AG09319 (cell line): ENCODE measurements around the gene PTPRD.

Experiments used
- DNase-seq: peaks from one replicate; pipeline ENCODE4 v3.0.0-alpha.2; 2010; ENCODE audit warnings: low read depth; ENCODE audit errors: extremely low read depth
- CTCF ChIP-seq: IDR thresholded peaks from 2 replicates; pipeline ENCODE4 v1.5.1; 2011; ENCODE audit warnings: low read depth, mild to moderate bottlenecking, inconsistent platforms, low read length, moderate library complexity

Gene PTPRD

GRCh38 chr9:10236161-10236560 lies 376.6 kb downstream of the PTPRD start:
- no peak for DNase-seq
- no peak for TF ChIP-seq CTCF

- no peak for TF ChIP-seq CTCF
- DNase-seq: no peak
These were observed 377.4 kb downstream of the PTPRD start for GRCh38 chr9:10235376-10235775.

- DNase-seq: no peak
- TF ChIP-seq CTCF: no peak
These were observed 380.4 kb downstream of the PTPRD start for GRCh38 chr9:10232352-10232930.

- DNase-seq: no peak
These were observed 382.3 kb downstream of the PTPRD start for GRCh38 chr9:10230512-10230911.

GRCh38 chr9:10228082-10228481 lies 384.7 kb downstream of the PTPRD start:
- DNase-seq: no peak
- TF ChIP-seq CTCF: no peak

More at GRCh38 chr9:10230512-10230911, 382.3 kb downstream of the PTPRD start:
- TF ChIP-seq CTCF: no peak

GRCh38 chr9:10226996-10227395 lies 385.8 kb downstream of the PTPRD start:
- no peak for TF ChIP-seq CTCF
- DNase-seq: no peak

GRCh38 chr9:10212702-10213101 lies 400.1 kb downstream of the PTPRD start:
- no peak for TF ChIP-seq CTCF

More at GRCh38 chr9:10212702-10213101, 400.1 kb downstream of the PTPRD start:
- no peak for DNase-seq
